Natural killer cell (primary cell): ENCODE measurements around the gene TENM3. TPM values are rescaled to one million over a fixed set of nuclear protein-coding genes. Genes with fewer than 3 reads are reported as not detected.

Experiments used
- ATAC-seq, 3 donors: fragments of 150-1000 bp in 2 of 3; fragments of 200-7000 bp in 1 of 3; cut with Tn5 transposase; 1 replicate in 1 of 3; 2 replicates in 2 of 3; pipeline ENCODE4 v1.10.0; 2021; ENCODE audit warnings: mild to moderate bottlenecking in 2 of 3, moderate library complexity in 2 of 3
- DNase-seq, 2 donors: peaks; one replicate each; pipeline versions ENCODE4 v3.0.0 to v3.0.0-alpha.2; 2013 to 2021; ENCODE audit warnings: mixed read lengths in 1 of 2
- H3K27ac ChIP-seq: one replicate; pipeline ENCODE4 v1.5.1; 2013; ENCODE audit warnings: mild to moderate bottlenecking, low read length
- H3K27me3 ChIP-seq: one replicate; pipeline ENCODE4 v1.6.1; 2013; ENCODE audit warnings: low read length; ENCODE audit not compliant: control insufficient read depth, insufficient read depth
- H3K36me3 ChIP-seq: one replicate; pipeline ENCODE4 v1.6.1; 2013; ENCODE audit warnings: low read length; ENCODE audit not compliant: control insufficient read depth, insufficient read depth
- H3K4me1 ChIP-seq: one replicate; pipeline ENCODE4 v1.6.1; 2013; ENCODE audit warnings: low read length; ENCODE audit not compliant: control insufficient read depth, insufficient read depth
- H3K4me3 ChIP-seq: one replicate; pipeline ENCODE4 v1.5.1; 2013; ENCODE audit warnings: low read length
- H3K9me3 ChIP-seq: one replicate; pipeline ENCODE4 v1.6.1; 2013; ENCODE audit warnings: low read length; ENCODE audit not compliant: control insufficient read depth, insufficient read depth
- H3K27ac Mint-ChIP-seq, 2 donors: one replicate each; pipeline ENCODE4 v1.8.0; 2022; ENCODE audit warnings: mild to moderate bottlenecking in 2 of 2, mixed read lengths in 2 of 2, moderate library complexity in 1 of 2
- H3K27me3 Mint-ChIP-seq, 2 donors: one replicate each; pipeline ENCODE4 v1.8.0; 2022; ENCODE audit warnings: low read depth in 2 of 2, mixed read lengths in 2 of 2
- H3K36me3 Mint-ChIP-seq: one replicate; pipeline ENCODE4 v1.8.0; 2022; ENCODE audit warnings: mixed read lengths
- H3K4me1 Mint-ChIP-seq, 2 donors: one replicate each; pipeline ENCODE4 v1.8.0; 2022; ENCODE audit warnings: mixed read lengths in 2 of 2
- H3K4me3 Mint-ChIP-seq: one replicate; pipeline ENCODE4 v1.8.0; 2022; ENCODE audit warnings: mild to moderate bottlenecking, moderate library complexity, mixed read lengths
- H3K9me3 Mint-ChIP-seq, 2 donors: one replicate each; pipeline ENCODE4 v1.8.0; 2022; ENCODE audit warnings: mixed read lengths in 2 of 2
- WGBS: methylation state at CpG from one replicate; pipeline ENCODE4 v1.1.7; 2013; ENCODE audit warnings: missing lambda C conversion rate; ENCODE audit not compliant: insufficient coverage; 5-methylcytosine and 5-hydroxymethylcytosine counted together
- intact Hi-C: fragments of 100-400 bp; cut with micrococcal nuclease; formaldehyde crosslinking; loops from one replicate; pipeline ENCODE4 v1.14.2; 2022
- total RNA-seq, 4 donors: library from RNA; stranded (reverse); fragments of 120-200 nt in 1 of 4; gene quantifications; one replicate each; pipeline versions ENCODE4 v1.2.3 to v1.2.4, GENCODE V29; 2013 to 2022
- TF ChIP-seq, protein P1 (sequence below): fragments of 200-600 bp; IDR thresholded peaks from one replicate; pipeline ENCODE4 v1.8.0; 2022; ENCODE audit warnings: antibody characterized with exemption

TENM3 gene
- total RNA-seq, 3 donors from 2014 or later (not counting 1 experiment from before 2014, with no cell fraction given) = not detected

DNA sequence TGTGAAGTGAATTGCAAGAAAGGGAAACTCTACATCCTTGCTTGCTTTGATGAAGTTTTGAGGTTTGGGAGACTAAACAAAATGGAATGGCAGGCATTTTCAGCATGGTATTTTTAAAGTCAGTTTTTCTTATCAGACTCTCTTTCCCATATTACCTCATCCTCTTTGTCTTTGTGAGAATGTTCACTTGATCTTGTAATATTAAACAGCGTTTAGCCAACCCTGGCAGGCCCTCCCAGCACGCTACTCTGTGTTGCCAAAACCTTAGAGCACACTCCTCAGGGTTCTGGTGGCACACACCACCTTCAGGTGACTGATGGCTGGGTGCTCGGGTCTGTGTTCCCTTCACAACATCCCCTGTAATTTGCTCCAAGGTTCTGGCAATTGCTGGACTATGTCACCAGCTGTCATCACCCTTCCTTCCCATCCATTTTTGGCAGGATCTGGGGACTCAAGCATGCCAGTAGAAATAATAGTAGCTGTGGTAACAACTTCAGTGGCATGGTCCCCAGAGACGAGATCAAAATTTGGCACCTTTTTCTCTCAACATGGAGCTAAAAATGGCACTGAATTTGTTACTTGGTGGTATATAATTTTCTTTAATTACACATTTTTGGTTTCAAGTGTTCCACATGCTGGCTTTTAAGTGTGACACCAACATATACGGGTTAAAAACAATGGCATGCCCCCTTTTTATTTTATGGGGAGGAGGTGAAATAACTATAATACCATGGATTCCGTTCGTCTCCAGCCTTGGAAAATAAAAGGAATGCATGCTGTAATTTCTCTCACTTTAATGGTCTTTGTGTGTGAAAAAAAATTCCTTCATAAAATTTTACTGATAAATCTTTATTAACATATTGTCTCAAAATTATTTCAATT lies 400.8 kb downstream of the TENM3 start:
- Histone ChIP-seq H3K27ac (no peak overlapping the region), H3K4me1 (no peaks in the 10 kb centered on the region), H3K4me3 (no peak overlapping the region), H3K27me3 (no peaks in the 10 kb centered on the region), H3K9me3 (no peaks in the 10 kb centered on the region), H3K36me3 (no peaks in the 10 kb centered on the region)
- DNase-seq (no peak), ATAC-seq (no peak)
- Mint-ChIP-seq H3K27ac (no peak overlapping the region), H3K27me3 (no peaks in the 10 kb centered on the region), H3K4me1 (no peaks in the 10 kb centered on the region), H3K4me3 (no peak overlapping the region), H3K9me3 (peaks cover 0 to 2% of the 10 kb centered on the region in 2 donors), H3K36me3 (no peaks in the 10 kb centered on the region)
- 87% methylated on average over 5 of the region's 7 CpGs for WGBS
- TF ChIP-seq, protein P1, sequence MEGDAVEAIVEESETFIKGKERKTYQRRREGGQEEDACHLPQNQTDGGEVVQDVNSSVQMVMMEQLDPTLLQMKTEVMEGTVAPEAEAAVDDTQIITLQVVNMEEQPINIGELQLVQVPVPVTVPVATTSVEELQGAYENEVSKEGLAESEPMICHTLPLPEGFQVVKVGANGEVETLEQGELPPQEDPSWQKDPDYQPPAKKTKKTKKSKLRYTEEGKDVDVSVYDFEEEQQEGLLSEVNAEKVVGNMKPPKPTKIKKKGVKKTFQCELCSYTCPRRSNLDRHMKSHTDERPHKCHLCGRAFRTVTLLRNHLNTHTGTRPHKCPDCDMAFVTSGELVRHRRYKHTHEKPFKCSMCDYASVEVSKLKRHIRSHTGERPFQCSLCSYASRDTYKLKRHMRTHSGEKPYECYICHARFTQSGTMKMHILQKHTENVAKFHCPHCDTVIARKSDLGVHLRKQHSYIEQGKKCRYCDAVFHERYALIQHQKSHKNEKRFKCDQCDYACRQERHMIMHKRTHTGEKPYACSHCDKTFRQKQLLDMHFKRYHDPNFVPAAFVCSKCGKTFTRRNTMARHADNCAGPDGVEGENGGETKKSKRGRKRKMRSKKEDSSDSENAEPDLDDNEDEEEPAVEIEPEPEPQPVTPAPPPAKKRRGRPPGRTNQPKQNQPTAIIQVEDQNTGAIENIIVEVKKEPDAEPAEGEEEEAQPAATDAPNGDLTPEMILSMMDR = no peak
- intact Hi-C loops = no loop called here

DNA sequence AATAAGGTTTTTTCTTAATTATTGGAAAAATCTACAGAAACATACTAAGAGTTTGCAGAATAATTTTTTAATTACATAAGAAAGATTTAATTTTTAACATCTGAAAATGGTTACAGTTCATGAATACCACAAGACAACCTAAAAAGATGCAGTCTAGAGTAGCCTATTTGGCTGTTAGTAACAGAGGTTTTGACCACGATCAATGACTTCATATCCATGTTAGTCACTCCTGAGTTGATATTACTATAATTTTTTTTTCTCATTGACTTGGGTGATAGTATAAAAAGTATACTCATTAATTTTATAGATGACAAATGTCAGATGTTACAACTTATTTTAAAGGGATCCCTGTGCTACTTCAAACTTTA lies 401.5 kb downstream of the TENM3 start:
- H3K36me3 ChIP-seq = no peaks in the 10 kb centered on the region
- Mint-ChIP-seq H3K27me3 (no peaks in the 10 kb centered on the region), H3K4me3 (no peak overlapping the region), H3K9me3 (peaks cover 0 to 2% of the 10 kb centered on the region in 2 donors), H3K4me1 (no peaks in the 10 kb centered on the region), H3K36me3 (no peaks in the 10 kb centered on the region), H3K27ac (no peak overlapping the region)
- H3K4me1 ChIP-seq = no peaks in the 10 kb centered on the region
- DNase-seq = no peak
- intact Hi-C loops = no loop called here
- TF ChIP-seq, protein P1 = no peak
- no peak overlapping the region for H3K4me3 ChIP-seq
- no peak overlapping the region for H3K27ac ChIP-seq
- H3K9me3 ChIP-seq = no peaks in the 10 kb centered on the region
- ATAC-seq = no peak
- no peaks in the 10 kb centered on the region for H3K27me3 ChIP-seq
- no CpG with 5 or more reads among the region's 1 CpG for WGBS

DNA sequence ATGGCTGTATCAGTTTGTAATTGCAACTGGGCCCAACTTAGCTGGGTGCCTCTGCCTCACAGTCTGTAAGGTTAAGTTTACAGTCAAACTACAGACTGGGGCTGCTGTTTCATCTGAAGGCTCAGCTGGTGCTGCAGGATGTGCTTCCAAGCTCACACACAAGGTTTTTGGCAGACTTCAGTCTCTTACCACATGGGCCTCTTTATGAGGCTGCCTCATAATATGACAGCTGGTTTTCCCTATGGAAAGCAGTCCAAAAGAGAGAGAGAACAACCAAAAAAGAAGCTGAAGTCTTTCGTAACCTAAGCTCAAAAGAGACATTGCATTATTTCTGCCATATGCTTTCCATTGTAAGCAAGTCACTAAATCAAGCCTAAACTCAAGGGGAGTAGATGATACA lies 402.3 kb downstream of the TENM3 start:
- TF ChIP-seq, protein P1 = no peak
- WGBS = 75% methylated on average over 1 of the region's 1 CpG
- Histone ChIP-seq H3K27me3 (no peaks in the 10 kb centered on the region), H3K4me3 (no peak overlapping the region), H3K27ac (no peak overlapping the region), H3K36me3 (no peaks in the 10 kb centered on the region), H3K9me3 (no peaks in the 10 kb centered on the region), H3K4me1 (no peaks in the 10 kb centered on the region)
- peaks cover 1 to 2% of the 10 kb centered on the region in 2 donors for H3K9me3 Mint-ChIP-seq
- H3K36me3 Mint-ChIP-seq = no peaks in the 10 kb centered on the region
- intact Hi-C loops = no loop called here
- H3K4me3 Mint-ChIP-seq = no peak overlapping the region
- no peak overlapping the region for H3K27ac Mint-ChIP-seq
- peaks cover 0 to 4% of the 10 kb centered on the region in 2 donors for H3K27me3 Mint-ChIP-seq
- no peak for DNase-seq
- ATAC-seq = no peak
- no peaks in the 10 kb centered on the region for H3K4me1 Mint-ChIP-seq
